H4 (cell line): ENCODE measurements around the gene RXRA. TPM values are rescaled to one million over a fixed set of nuclear protein-coding genes. Genes with fewer than 3 reads are reported as not detected.

Experiments used
- DNase-seq: peaks from one replicate; pipeline ENCODE4 v3.0.0-alpha.2; 2015; ENCODE audit warnings: low spot score
- total RNA-seq: library from RNA; depleted of rRNA; stranded (reverse); fragments of >200 nt; shearing (Covaris generic); gene quantifications from 2 replicates; pipeline ENCODE4 v1.2.3, GENCODE V29; 2014

The RXRA gene
- total RNA-seq, 1 experiment from 2014 or later, result 11.2 TPM

DNA sequence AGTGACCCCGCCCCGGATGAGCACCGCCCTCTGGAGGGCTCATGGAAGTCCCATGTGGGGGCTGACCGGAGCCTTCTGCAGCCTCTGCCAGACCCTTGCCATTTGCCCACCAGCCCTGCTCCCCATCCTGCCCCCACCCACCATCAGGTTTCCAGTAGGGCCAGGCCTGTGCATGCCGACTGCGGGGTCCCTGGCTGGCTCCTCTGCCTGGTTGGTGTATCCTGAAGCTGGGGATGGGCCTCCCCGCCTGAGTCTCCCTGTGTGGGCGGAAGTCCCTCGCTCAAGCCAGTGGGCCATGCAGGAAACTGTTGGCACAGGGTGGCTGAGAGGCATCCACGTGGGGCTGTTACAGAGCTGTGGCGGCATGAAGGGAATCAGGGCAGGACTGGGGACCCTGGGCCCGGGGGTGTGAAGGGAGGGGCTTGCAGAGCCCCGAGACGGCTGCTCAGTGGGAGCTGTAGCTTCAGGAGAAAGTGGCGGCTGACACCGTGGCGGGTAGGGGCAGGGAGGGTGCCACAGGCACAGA is 88.7 kb downstream of the RXRA start:
- DNase-seq, result no peak

DNA sequence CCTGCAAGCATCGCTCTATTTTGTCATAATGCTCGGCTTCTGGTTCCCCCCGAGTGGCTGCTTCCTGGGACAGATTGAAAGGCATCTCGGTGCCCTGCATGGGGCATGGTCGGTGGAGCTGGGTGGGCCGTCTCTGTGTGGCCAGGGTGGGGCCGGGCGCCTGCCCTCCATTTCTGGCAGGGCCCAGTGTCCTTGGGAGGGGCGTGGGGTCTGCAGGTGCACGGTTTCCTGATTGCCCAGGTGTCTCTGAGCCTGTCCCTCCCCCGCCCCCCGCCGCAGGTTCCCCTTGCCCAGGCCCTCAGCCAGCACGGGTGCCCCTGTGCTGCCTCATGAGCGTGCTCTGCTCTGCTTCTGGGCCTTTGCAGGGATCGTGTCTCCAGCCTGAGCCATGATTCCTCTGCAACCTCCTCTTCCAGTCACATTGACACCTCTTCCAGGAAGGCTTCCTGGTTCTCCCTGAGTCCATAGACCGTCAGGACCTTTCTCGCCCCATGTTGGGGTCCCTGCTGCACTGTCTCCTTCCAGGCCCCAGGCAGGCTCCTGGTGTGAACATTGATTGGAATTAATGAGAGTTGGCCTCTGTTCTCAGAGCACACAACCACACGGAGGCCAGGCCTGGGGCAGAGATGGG is 90.2 kb downstream of the RXRA start:
- no peak for DNase-seq

DNA sequence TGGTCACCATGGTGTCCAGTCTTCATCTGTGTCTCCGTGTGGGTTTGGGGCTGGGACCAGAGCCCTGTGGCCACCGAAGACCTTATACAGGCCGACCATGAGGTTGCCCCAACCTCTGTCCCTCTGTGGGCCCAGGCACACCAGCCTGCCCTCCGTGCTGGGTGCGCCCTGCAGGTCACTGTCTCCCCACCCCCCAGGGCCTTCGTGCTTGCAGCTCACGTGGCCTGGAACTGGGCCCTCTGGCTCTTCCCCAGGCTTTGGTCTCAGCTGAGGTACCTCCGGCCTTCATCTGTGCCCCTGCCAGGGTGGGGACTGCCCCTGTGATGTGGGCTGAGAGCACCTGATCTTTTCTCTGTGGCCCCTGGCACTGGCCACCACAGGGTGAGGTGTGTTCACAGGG is 92.1 kb downstream of the RXRA start:
- no peak for DNase-seq

DNA sequence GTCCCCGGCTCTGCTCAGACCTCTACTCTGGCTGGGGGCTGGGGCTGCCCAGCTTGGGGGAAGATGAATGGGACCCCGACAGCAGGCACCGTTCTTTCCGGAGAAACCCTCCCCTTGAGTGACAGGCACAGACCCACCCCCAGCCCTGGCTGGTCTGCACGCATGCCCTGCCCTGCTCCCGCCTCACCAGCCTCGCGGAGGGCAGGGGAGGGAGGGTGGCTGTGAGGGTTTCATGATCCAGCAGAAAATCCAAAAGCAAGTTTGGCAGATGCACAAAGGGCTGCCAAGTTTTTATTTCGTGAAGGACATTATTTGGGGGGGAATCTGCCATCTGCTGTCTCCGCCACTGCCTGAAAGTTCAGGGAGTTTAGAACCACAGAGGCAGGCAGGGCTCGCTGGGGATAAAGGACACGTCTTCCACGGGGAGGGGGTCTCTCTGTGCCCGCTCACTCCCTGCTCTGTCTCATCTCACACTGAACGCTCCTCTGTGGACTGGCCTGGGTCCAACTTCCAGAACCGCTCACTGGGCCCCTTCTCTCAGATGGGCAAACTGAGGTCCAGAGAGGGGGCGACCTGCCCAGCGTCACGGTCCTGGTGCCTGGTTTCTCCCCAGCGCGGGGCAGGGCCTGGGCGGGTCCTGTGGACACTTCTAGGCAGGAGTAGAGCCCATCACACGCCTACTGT is 92.9 kb downstream of the RXRA start:
- no peak for DNase-seq

DNA sequence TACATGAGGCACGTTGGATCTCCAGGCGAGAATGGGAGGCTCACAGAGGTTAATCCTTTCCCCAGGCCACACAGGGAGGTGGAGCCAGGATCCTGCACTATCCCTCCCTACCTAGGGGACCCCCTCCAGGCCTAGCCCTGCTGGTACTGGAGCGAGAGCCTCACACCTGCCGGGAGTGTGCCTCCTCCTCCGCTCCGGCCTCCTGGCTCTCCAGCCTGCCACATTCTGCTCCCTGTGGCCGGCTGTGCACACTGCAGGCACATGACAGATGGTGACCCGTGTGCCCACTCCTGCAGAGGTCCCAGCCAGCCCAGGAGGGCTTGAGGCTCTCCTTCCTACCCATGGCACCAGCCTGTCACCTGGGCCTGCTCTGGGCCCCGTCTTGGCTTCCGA is 93.4 kb downstream of the RXRA start:
- no peak for DNase-seq

DNA sequence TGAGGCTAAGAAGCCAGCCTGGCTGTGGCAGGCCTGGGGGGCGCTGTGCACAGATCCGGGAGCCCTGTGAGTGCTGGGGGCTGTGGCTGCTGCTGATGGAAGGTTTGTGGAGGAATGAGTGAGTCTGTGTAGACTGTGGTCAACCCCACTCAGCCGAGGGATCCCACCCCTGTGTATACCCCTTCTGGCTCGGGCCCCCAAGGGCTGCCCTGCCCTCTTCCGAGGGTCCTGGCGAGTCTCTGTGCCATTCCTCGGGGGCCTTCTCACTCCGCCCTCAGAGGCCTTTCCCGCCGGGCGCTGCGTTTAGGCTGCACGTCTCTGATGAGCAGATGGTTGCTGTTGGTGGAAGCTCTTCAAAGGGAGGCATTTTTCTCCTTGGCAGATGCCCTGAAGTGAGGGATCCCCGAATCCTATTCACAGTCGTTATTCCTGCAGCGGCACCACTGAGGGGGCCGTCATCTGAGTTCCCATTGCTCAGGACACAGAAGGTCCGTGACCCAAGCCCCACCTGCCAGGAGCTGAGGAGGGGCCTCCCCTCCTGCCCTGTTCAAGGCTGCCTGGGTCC is 94.1 kb downstream of the RXRA start:
- no peak for DNase-seq

DNA sequence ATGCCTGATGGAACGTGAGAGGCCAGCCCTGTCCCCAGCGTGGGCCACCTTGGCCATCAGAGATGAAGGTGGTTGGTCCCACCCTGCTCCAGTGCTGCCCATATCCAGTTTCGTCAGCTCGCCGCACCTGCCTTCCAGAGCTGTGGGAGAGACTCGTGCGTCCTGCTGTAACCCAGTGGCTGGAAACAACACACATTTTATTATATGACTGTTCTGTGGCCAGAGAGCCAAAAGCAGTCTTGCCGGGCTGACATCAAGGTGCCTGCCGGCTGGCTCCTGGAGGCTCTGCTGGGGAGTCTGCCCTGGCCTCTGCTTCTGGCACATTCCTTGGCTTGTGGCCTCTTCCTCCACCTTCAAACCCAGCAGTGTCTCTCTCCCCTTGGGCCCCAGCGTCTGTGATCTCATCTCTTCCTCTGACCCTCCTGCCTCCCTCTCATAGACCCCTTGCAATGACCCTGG is 94.7 kb downstream of the RXRA start:
- no peak for DNase-seq

DNA sequence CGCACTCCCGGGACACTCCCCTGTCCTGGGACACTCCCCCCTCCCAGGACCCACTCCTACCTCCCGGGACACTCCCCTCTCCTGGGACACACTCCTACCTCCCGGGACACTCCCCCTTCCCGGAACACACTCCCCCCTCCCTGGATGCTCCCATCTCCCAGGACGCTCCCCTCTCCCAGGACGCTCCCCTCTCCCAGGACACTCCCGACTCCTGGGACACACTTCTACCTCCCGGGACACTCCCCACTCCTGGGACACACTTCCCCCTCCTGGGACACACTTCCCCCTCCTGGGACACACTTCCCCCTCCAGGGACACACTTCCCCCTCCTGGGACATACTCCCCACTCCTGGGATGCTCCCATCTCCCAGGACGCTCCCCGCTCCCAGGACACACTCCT is 95.6 kb downstream of the RXRA start:
- DNase-seq, result no peak

DNA sequence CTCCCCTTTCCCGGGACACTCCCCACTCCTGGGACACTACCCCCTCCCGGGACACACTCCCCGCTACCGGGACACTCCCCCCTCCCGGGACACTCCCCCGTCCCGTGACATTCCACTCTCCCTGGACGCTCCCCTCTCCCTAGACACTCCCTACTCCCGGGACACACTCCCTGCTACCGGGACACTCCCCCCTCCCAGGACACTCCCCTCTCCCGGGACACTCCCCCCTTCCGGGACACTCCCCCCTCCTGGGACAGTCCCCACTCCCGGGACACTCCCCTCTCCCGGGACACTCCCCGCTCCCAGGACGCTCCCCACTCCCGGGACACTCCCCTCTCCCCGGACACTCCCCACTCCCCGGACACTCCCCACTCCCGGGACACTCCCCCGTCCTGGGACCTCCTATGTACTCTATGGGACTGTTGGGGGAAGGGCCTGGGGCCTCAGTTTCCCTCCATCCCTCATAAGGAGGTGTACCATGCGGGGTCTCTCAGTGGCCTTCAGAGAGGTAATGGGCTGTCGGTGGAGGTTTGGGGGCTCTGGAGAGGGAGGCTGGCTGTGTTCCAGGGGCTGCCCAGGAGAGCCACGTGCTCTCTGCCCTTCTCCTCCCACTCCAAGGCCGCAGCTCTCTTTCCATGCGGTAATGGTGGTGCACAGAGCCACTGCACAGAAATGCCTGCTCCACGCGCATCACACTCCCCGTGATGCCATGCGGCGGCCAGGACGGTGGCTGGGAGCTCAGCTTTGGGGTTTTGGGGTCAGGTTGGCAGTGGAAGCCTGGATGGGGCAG is 96.2 kb downstream of the RXRA start:
- no peak for DNase-seq

DNA sequence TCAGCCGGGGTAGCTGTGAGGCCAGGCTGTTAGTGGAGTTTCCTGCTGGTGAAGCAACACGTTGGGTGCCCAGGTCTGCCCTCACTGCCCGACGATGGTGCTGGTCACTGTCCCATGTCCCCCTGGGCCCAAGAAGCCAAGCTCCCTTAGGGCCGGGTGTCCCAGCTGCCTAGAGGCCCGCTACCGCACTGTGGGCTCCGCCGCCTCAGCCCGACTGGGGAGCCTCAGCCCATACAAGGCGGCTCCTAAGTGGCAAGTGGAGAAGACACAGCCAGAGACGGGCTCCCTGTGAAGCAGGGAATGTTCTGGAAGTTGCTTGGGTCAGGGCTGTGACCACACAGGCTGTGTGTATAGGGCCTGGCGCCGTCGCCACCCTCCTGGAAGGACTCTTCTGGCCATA is 96.9 kb downstream of the RXRA start:
- DNase-seq, result no peak

DNA sequence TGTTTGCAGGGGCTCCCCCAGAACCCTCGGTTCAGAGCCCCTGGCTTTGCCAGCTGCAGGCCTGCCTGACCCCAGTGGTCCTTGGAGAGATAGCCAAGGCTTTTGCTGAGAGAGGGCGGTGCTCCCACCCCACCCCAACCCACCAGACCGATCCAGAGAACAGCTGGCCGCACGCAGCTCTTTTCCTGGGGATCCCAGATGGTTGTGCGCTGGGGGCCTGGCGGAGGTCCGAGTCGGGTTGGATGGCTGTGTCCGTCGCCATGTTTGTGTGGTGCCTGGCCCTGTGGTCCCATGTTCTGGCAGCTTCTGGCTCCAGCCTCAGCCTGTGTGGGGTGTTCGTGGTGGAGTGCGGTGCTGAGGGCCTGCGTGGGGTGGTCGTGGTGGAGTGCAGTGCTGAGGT is 97.5 kb downstream of the RXRA start:
- no peak for DNase-seq

DNA sequence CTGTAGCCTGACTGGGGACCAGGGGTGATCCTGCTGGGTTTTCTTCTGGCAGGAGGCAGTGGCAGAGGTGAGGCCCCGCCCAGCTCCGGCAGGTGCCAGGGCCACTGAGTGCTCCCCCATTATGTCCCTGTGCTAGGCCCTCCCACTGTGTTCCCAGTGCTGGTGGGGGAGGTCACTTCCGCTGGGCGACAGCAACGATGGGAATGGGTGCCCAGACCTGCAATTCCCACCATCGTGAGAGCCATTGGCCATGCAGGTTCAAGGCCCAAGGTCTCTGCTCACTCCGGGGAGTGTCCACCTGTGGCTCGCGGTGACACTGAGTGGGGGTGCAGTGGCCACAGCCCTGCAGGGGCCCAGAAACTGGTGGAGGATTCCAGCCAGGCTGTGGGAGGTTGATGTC is 98.6 kb downstream of the RXRA start:
- DNase-seq, result no peak

DNA sequence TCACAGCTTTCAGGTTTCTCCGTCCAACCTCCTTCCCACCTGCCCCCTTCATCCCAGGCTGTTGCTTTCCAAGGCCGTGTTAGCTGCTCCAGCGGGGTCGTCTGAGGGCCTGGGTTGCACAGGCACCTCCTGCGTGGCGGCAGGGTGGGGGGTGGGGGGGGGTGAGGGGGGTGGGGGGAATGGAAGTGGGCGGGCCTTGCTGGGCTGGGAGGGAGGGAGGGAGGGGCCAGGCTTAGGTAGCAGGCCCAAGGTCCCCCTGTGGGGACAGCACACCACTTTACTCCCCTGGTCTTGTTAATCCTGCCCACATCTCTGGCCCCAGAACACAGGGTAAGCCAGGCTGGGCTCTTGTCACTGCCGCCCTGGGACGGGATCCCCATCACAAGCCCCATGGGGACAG is 99.1 kb downstream of the RXRA start:
- no peak for DNase-seq

DNA sequence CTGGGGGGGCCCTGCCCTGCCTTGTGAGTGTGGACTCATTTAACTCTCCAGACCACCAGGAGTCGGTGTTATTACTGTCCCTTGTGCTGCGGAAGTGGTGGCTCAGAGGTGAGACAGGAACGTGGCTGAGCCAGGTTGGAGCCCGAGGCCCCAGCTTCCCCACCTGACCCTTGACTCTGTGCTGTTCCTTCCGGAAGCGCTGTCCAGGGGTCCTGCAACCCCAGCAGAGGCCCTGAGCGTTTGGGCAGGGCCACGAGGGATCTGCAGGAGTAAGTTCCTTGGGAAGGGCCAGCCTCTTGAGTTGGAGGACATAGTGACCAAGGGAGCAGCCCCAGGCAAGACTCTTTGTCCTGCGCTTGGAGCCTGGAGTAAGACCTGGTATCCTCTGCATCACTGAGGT is 99.6 kb downstream of the RXRA start:
- no peak for DNase-seq

DNA sequence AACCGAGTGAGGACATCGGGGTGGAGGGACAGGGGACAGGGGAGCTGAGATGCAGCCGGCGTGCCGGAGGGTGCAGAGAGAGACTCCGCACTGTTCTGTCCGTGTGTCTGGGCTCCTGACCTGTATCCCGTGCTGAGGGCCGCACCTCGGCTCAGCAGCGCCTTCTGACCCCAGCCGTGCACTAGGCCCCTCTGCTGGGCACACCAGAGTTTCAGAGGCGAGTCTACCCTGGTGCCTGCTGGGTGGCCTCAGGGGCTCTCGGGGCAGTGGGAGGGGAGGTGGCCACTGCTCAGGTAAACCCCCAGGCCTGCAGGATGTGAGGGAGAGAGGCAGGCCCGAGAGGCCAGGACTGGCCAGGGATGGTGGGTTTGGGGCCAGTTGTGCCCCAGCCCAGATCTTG is 100.2 kb downstream of the RXRA start:
- DNase-seq, result no peak

DNA sequence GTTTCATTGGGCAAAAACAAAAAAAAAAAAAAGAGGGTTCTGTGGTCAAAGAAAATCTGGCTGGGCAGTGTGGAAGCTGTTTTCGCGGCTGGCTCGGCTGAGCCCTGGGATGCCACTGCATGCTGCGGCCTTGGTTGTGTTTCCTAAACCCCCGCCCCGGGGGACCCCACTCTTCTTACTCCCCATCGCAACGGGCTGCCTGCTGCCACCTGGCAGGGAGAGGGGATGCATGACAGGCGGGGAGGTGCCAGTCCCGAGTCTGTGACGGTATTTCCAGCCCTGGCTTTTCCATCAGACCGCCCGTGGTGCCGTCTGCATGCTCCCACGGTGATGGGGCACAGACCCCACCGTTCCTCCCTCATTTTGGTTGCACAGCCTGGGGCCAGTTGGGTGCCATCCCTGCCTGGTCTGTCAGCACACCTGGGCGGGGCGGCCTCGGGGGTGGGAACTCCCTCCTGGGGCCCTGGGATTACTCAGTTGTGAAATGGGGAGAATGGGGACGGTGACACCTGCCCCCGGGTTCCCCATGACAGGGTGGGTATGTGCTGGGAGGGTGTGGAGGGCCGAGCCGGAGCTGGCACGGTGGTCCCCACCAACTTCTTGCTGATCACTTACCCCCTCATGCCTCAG is 101.0 kb downstream of the RXRA start:
- no peak for DNase-seq

DNA sequence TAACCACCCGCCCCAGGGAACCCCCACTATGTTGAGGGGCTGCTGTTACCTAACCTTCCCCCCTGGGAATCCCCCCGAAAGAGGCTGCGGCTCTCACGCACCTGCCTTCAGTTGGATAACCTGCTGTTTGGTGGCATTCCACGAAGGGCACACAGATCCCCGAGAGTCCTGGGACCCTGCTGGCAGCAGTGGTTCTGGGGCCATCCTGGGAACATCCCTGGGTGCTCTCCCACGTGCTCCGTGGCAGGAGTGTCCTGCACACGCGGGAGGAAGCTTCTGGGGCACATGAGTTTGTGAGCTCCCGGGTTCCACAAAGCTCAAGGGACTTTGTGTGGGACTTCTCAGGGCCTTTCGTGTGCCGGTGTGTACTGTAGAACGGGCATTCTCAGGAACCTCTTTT is 102.3 kb downstream of the RXRA start:
- no peak for DNase-seq

DNA sequence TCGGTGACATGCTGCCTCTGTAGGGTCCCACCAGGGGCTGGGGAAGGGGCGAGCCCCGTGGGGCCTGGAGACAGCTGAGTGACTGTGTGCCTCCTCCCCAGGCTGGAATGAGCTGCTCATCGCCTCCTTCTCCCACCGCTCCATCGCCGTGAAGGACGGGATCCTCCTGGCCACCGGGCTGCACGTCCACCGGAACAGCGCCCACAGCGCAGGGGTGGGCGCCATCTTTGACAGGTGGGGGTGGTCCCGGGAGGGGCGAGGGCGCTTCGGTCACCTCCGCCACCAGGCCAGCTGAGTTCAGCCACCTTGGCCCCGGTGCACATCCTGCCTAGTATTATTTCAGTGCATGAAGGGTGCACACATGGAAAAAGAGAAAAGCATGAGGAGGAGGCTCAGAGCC is 102.8 kb downstream of the RXRA start:
- no peak for DNase-seq

DNA sequence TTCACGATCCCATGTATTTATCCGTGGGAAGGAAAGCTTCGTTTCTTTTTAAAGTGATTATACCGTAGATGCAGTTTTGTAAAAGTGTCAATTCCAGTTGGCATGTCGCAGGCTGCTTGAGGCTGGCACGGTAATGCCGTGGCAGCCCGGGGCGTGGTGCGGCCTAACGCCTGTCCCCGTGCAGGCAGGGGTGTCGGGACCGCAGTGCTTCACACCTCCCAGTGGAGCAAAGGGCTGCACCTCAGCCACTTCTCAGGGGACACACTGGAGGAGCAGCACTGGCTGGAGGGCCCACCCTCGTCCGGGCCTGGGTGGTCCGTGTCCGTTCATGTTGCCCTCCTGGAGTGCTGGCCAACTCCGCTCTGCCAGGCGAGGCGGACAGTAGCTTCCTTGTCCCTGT is 103.2 kb downstream of the RXRA start:
- no peak for DNase-seq

DNA sequence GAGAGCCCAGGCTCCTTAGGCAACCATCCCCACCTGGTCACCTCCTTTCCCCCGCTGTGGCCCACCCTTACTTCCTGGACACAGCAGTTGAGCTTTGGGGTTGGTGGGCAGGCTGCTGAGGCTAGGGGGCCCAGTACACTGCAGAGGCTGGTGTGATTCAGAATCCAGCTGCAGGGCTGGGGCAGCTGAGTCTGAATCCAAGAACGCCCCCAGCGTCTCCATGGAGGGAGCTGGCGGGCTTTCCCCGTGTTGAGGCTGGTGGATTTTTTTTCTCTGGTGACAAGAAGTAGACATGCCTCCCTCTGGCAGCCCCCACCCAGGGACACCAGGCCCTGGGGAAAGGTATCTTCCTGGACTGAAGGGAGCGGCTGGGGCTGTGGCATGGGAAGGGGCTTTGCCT is 104.8 kb downstream of the RXRA start:
- no peak for DNase-seq

DNA sequence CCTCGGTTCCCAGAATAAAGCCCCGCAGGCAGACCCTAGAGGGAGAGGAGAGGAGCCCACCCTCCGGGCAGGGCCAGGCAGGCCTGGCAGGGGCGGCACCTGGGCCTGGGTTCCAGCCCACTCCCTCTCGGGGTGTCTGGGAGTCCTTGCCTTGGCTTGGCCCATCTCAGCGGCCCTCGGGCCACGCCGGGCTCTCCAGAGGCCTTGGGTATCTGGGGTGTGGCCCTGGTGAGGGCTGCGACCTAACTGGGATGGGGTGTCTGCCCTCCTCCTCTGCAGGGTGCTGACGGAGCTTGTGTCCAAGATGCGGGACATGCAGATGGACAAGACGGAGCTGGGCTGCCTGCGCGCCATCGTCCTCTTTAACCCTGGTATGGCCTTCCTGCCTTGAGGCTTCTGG is 105.4 kb downstream of the RXRA start:
- no peak for DNase-seq

DNA sequence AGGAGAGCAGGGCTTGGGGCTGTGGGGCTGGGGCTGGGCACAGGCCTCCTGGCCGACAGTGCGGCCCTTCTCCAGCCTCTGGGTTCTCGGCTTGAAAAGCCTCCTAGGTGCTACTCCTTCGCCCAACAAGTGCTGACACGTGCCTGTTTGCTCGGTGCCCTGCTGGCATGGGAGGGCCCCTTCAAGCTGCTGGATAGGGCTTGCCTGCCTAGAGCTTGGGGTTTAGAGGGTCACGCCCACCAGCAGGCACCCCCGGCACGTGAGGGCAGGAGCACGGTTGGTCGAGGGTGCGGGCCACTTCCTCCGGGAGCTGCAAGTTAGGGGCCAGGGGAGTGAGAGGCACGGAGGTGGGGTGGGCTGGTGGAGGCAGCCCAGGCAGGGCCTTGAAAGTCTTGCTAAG is 106.2 kb downstream of the RXRA start:
- no peak for DNase-seq
